Ovary (tissue), 3 donors: ENCODE measurements around the gene SORCS2.

Experiments used
- EP300 ChIP-seq: sonication (generic); formaldehyde crosslinking; IDR thresholded peaks from one replicate; pipeline ENCODE4 v1.6.1; 2017; ENCODE audit warnings: antibody characterized with exemption
- POLR2A ChIP-seq: fragments of 450-650 bp; IDR thresholded peaks from one replicate; pipeline ENCODE4 v1.6.1; 2017; ENCODE audit warnings: antibody characterized with exemption, mild to moderate bottlenecking, moderate library complexity
- TF ChIP-seq, protein P1 (sequence below), 3 donors: fragments of 450-650 bp in 2 of 3; fragments of 200-600 bp in 1 of 3; IDR thresholded peaks; one replicate each; pipeline versions ENCODE4 v1.5.1 to v1.8.0; 2016 to 2022; ENCODE audit warnings: antibody characterized with exemption in 3 of 3, mild to moderate bottlenecking in 1 of 3
- donor health status: DM: no; HTN: no; CAD: no.

DNA sequence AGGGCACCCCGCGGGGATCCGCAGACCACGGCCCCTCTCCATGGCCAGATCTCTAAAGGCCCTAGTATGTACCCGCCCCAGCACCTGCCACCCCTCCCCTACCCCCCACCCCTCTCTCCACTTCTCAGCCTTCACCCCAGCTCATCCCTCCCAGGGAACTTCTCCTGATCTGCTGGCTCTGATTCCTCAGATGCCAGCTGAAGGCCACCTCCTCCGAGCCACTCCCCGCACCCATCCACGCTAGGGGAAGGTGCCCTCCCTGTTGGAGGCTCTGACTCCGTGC lies 230.5 kb downstream of the SORCS2 start:
- TF ChIP-seq EP300 (no peak), POLR2A (no peak)
- TF ChIP-seq, protein P1, sequence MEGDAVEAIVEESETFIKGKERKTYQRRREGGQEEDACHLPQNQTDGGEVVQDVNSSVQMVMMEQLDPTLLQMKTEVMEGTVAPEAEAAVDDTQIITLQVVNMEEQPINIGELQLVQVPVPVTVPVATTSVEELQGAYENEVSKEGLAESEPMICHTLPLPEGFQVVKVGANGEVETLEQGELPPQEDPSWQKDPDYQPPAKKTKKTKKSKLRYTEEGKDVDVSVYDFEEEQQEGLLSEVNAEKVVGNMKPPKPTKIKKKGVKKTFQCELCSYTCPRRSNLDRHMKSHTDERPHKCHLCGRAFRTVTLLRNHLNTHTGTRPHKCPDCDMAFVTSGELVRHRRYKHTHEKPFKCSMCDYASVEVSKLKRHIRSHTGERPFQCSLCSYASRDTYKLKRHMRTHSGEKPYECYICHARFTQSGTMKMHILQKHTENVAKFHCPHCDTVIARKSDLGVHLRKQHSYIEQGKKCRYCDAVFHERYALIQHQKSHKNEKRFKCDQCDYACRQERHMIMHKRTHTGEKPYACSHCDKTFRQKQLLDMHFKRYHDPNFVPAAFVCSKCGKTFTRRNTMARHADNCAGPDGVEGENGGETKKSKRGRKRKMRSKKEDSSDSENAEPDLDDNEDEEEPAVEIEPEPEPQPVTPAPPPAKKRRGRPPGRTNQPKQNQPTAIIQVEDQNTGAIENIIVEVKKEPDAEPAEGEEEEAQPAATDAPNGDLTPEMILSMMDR (IDR thresholded peaks at IDR 0.05): no peak
